ENCODE measurements around the gene ZNF692. TPM values are rescaled to one million over a fixed set of nuclear protein-coding genes. Genes with fewer than 3 reads are reported as not detected.

Gene ZNF692
- total RNA-seq, 1 experiment from 2014 or later, result 40.1 TPM

DNA sequence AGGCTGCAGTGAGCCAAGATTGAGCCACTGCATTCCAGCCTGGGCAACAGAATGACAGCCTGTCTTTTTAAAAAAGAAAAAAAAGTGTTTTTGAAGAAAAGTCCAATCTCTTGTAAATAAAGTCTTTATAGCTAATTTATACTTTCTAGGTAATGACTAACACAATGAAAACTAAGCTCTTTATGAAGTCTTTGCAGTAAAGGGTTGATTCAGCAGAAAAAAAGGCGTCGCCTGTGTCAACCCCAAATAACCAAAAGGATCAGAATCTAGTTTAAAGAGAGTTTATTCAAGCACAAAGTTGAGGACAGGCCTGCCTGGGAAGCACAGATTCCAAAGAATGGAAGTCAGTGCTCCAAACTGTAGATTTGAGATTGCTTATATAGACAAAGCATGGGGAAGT lies 32.9 kb upstream of the ZNF692 start:
- H3K4ac ChIP-seq (ENCODE audit: low read depth, low read length), result no peak overlapping the region
- no peak overlapping the region for H3K4me3 Mint-ChIP-seq
- H3K14ac ChIP-seq (ENCODE audit: insufficient read depth, low read length), result no peak overlapping the region
- no peak overlapping the region for H2BK5ac ChIP-seq (ENCODE audit: insufficient read length, low read length)
- H3K79me1 ChIP-seq (ENCODE audit: insufficient read depth, low read depth, low read length, poor library complexity, severe bottlenecking), result no peaks in the 10 kb centered on the region
- H3K23me2 ChIP-seq (ENCODE audit: insufficient read length, low read depth, low read length, poor library complexity, severe bottlenecking), result no peaks in the 10 kb centered on the region
- no peaks in the 10 kb centered on the region for H3K36me3 Mint-ChIP-seq (ENCODE audit: insufficient read depth in 1 of 3, low read depth in 3 of 3)
- no peak overlapping the region for H4K5ac ChIP-seq (ENCODE audit: insufficient read length, low read depth, low read length)
- H4K91ac ChIP-seq (ENCODE audit: insufficient read length, low read depth, low read length), result no peak overlapping the region
- no peak overlapping the region for H2BK120ac ChIP-seq (ENCODE audit: low read depth, low read length, poor library complexity, severe bottlenecking)
- H3K27me3 ChIP-seq (ENCODE audit: insufficient read depth, low read length), result no peaks in the 10 kb centered on the region
- H3K23ac ChIP-seq (ENCODE audit: insufficient read length, low read depth, low read length), result no peak overlapping the region
- H3K27ac Mint-ChIP-seq, result no peak overlapping the region
- WGBS (ENCODE audit: extremely low coverage, insufficient read length, low lambda C conversion rate), result no CpG with 5 or more reads among the region's 2 CpGs
- H3K9me3 Mint-ChIP-seq, result no peaks in the 10 kb centered on the region
- H3K4me1 Mint-ChIP-seq, result peaks cover 2 to 11% of the 10 kb centered on the region in 2 experiments
- no peaks in the 10 kb centered on the region for H3K4me1 ChIP-seq (ENCODE audit: insufficient read depth, low read length)
- no peak overlapping the region for H2BK20ac ChIP-seq (ENCODE audit: low read depth, low read length, poor library complexity, severe bottlenecking)
- DNase-seq, result no peak
- no peak for TF ChIP-seq CTCF (conservative IDR thresholded peaks at IDR 0.05)
- H4K8ac ChIP-seq (replicated peaks; ENCODE audit: insufficient read length, low read depth, low read length), result no peak overlapping the region
- H4K20me1 ChIP-seq (ENCODE audit: control insufficient read depth, insufficient read depth, insufficient read length), result no peaks in the 10 kb centered on the region
- H3T11ph ChIP-seq (ENCODE audit: low read length), result no peak overlapping the region
- peaks cover 6% of the 10 kb centered on the region; the same call in 1 of the 2 replicates for H3K27me3 Mint-ChIP-seq (ENCODE audit: low read depth)
- no peaks in the 10 kb centered on the region for H3K79me2 ChIP-seq (ENCODE audit: insufficient read depth, low read length)
- H3K18ac ChIP-seq (ENCODE audit: insufficient read length, low read depth, low read length), result no peak overlapping the region
- H2BK15ac ChIP-seq (ENCODE audit: low read depth, low read length), result no peak overlapping the region
- H2AFZ ChIP-seq (ENCODE audit: low read length), result no peak overlapping the region
- no peak overlapping the region for H3K9ac ChIP-seq (ENCODE audit: extremely low read depth, insufficient read length, low read length)
- no peak overlapping the region for H2AK5ac ChIP-seq (ENCODE audit: insufficient read length, low read length)
- no peak overlapping the region for H2BK12ac ChIP-seq (ENCODE audit: insufficient read length, low read depth, low read length)
- no peak overlapping the region for H3K27ac ChIP-seq (ENCODE audit: insufficient read length, low read depth, low read length)
- H3K56ac ChIP-seq (ENCODE audit: insufficient read length, low read depth, low read length), result no peak overlapping the region
- no peaks in the 10 kb centered on the region for H3K9me3 ChIP-seq (ENCODE audit: control insufficient read depth, low read depth, low read length)
- H3K4me2 ChIP-seq (ENCODE audit: insufficient read depth, insufficient read length, low read length), result no peak overlapping the region

Measured in H9 (cell line).